ENCODE data around the gene TEX54. TPM values are rescaled to one million over a fixed set of nuclear protein-coding genes. Genes with fewer than 3 reads are reported as not detected.
A peak's percentile ranks its signal among the peaks of the same experiment; 100 is the strongest.

Gene TEX54
- total and polyA plus RNA-seq, 7 experiments from 2014 or later: 0.89 to 2.1 (median 1.6) TPM; not detected in 4

GRCh38 chr11:62787005-62787759 is 45.5 kb downstream of the TEX54 start, which contains the start of gene TMEM179B:
TMEM179B (plus strand) TSS chr11:62787402; CDS start chr11:62787432, 30 bp downstream.
- no peaks in the 10 kb centered on the region for H3K27me3 Mint-ChIP-seq
- H3K4me3 ChIP-seq (ENCODE audit: low read length): peak within 1 kb of the TSS; percentile 82
- H3K4me1 ChIP-seq (ENCODE audit: control insufficient read depth in 2 of 2, insufficient read depth in 2 of 2, low read length in 2 of 2): peaks cover 32 to 38% of the 10 kb centered on the region in 2 donors
- peaks cover 0 to 47% (median 6%) of the 10 kb centered on the region in 3 experiments for H3K36me3 ChIP-seq (ENCODE audit: control insufficient read depth in 2 of 3, insufficient read depth in 3 of 3, low read length in 3 of 3)
- CTCF ChIA-PET: interaction anchor here (0.7 to 3.4 kb wide), 24 partner anchors 9 to 392 kb away, joined by 3 to 34 read pairs (median 6); partner anchors contain the start of genes HNRNPUL2, POLR2G, SLC3A2 and STX5
- intact Hi-C loops (cut with micrococcal nuclease): loop anchor here (1.0 to 5.0 kb wide), 12 partner anchors 18 to 235 kb away; partner anchors contain the start of genes NXF1 (in 2 of the 2), STX5 (in 2 of the 2), TEX54 (in 2 of the 2) and POLR2G (in 1 of the 2)
- DNase-seq (peak; percentile 87 to 98 (median 95)), ATAC-seq (peak; percentile 83)
- no peaks in the 10 kb centered on the region for H3K9me3 Mint-ChIP-seq
- peak within 1 kb of the TSS; percentile 93 for H3K27ac ChIP-seq (ENCODE audit: low read depth, low read length)
- peaks cover 0 to 22% (median 4%) of the 10 kb centered on the region in 5 donors for H3K36me3 Mint-ChIP-seq
- POLR2A ChIA-PET: interaction anchor here (0.7 to 14.1 kb wide), 29 partner anchors 12 to 195 kb away, joined by 3 to 224 read pairs (median 10); partner anchors contain the start of genes C11orf98, CSKMT, HNRNPUL2 and INTS5
- no peaks in the 10 kb centered on the region for H3K27me3 ChIP-seq (ENCODE audit: control insufficient read depth in 2 of 2, insufficient read depth in 2 of 2, low read length in 2 of 2)
- H3K4me1 Mint-ChIP-seq: peaks cover 22 to 59% (median 42%) of the 10 kb centered on the region in 7 donors
- no peaks in the 10 kb centered on the region for H3K9me3 ChIP-seq (ENCODE audit: control insufficient read depth in 2 of 3, low read length in 3 of 3)
- peak within 1 kb of the TSS; percentile 91 to 99 (median 96) for H3K27ac Mint-ChIP-seq
- peak within 1 kb of the TSS; percentile 93 to 97 (median 96) for H3K4me3 Mint-ChIP-seq

- no peaks in the 10 kb centered on the region for H3K27me3 Mint-ChIP-seq
- ChIA-PET POLR2A (interaction anchor here (0.7 to 14.1 kb wide), 29 partner anchors 8 to 195 kb away, joined by 3 to 224 read pairs (median 9); partner anchors contain the start of genes C11orf98, CSKMT, HNRNPUL2 and INTS5), CTCF (interaction anchor here (0.6 to 3.4 kb wide), 26 partner anchors 9 to 392 kb away, joined by 3 to 34 read pairs (median 5); partner anchors contain the start of genes HNRNPUL2, INTS5, POLR2G and SLC3A2)
- peaks cover 0 to 20% (median 4%) of the 10 kb centered on the region in 5 donors for H3K36me3 Mint-ChIP-seq
- peak; percentile 76 to 90 (median 81) for DNase-seq
- Histone ChIP-seq H3K9me3 (ENCODE audit: control insufficient read depth in 2 of 3, low read length in 3 of 3) (no peaks in the 10 kb centered on the region), H3K4me3 (ENCODE audit: low read length) (peak overlapping the region; percentile 82), H3K27ac (ENCODE audit: low read depth, low read length) (peak overlapping the region; percentile 93), H3K4me1 (ENCODE audit: control insufficient read depth in 2 of 2, insufficient read depth in 2 of 2, low read length in 2 of 2) (peaks cover 30 to 35% of the 10 kb centered on the region in 2 donors), H3K27me3 (ENCODE audit: control insufficient read depth in 2 of 2, insufficient read depth in 2 of 2, low read length in 2 of 2) (no peaks in the 10 kb centered on the region), H3K36me3 (ENCODE audit: control insufficient read depth in 2 of 3, insufficient read depth in 3 of 3, low read length in 3 of 3) (peaks cover 0 to 50% (median 6%) of the 10 kb centered on the region in 3 experiments)
- peak; percentile 80 for ATAC-seq
- H3K27ac Mint-ChIP-seq: peak overlapping the region; percentile 88 to 99 (median 95)
- peak overlapping the region; percentile 85 to 96 (median 90) for H3K4me3 Mint-ChIP-seq
- peaks cover 19 to 53% (median 38%) of the 10 kb centered on the region in 7 donors for H3K4me1 Mint-ChIP-seq
- intact Hi-C loops (cut with micrococcal nuclease): loop anchor here (1.0 to 5.0 kb wide), 16 partner anchors 15 to 236 kb away; partner anchors contain the start of genes NXF1 (in 2 of the 2), POLR2G (in 2 of the 2), STX5 (in 2 of the 2) and TAF6L (in 2 of the 2)
- H3K9me3 Mint-ChIP-seq: no peaks in the 10 kb centered on the region
Observed at GRCh38 chr11:62786318-62787004, 46.2 kb downstream of the TEX54 start.

- no peaks in the 10 kb centered on the region for H3K27me3 ChIP-seq (ENCODE audit: control insufficient read depth in 2 of 2, insufficient read depth in 2 of 2, low read length in 2 of 2)
- peaks cover 0 to 18% (median 12%) of the 10 kb centered on the region in 7 donors for H3K4me1 Mint-ChIP-seq
- DNase-seq: no peak
- ChIA-PET CTCF (no interaction called here), POLR2A (interaction anchor here (0.9 kb wide), 1 partner anchor 45 kb away, joined by 3 read pairs; no protein-coding TSS in a partner anchor)
- ATAC-seq: no peak
- H3K4me3 Mint-ChIP-seq: no peak overlapping the region
- no peaks in the 10 kb centered on the region for H3K9me3 ChIP-seq (ENCODE audit: control insufficient read depth in 2 of 3, low read length in 3 of 3)
- H3K36me3 ChIP-seq (ENCODE audit: control insufficient read depth in 2 of 3, insufficient read depth in 3 of 3, low read length in 3 of 3): peaks cover 0 to 35% (median 0%) of the 10 kb centered on the region in 3 experiments
- H3K36me3 Mint-ChIP-seq: peaks cover 0 to 13% (median 4%) of the 10 kb centered on the region in 5 donors
- H3K4me3 ChIP-seq (ENCODE audit: low read length): no peak overlapping the region
- peaks cover 8 to 11% of the 10 kb centered on the region in 2 donors for H3K4me1 ChIP-seq (ENCODE audit: control insufficient read depth in 2 of 2, insufficient read depth in 2 of 2, low read length in 2 of 2)
- intact Hi-C loops (cut with micrococcal nuclease): no loop called here
- no peaks in the 10 kb centered on the region for H3K9me3 Mint-ChIP-seq
- peak overlapping the region in 1 of 9 donors; percentile 57 for H3K27ac Mint-ChIP-seq
- H3K27me3 Mint-ChIP-seq: no peaks in the 10 kb centered on the region
- H3K27ac ChIP-seq (ENCODE audit: low read depth, low read length): no peak overlapping the region
Observed at GRCh38 chr11:62782753-62783152, 49.9 kb downstream of the TEX54 start.

Small RNA genes within 50 kb of the gene (microRNA-seq; reads per million reads assigned to microRNA genes)
- gene MIR6514 (ENCODE audit: borderline microRNAs expressed) (not detected), gene MIR6748 (ENCODE audit: borderline microRNAs expressed) (not detected)

Other genes starting within 250 kb of the TEX54 start
- 10 to 100 TPM; 34.5 to 54.6 (median 37.4) TPM for gene TUT1, start 241.3 kb downstream of the TEX54 start, total RNA-seq
- 10 to 100 TPM; 20.2 to 25.4 TPM for gene TUT1, start 241.3 kb downstream of the TEX54 start, polyA plus RNA-seq
- gene MTA2, start 231.0 kb downstream of the TEX54 start, total RNA-seq: 100 to 1,000 TPM; 134 to 238 (median 199) TPM
- gene MTA2, start 231.0 kb downstream of the TEX54 start, polyA plus RNA-seq: 10 to 100 TPM; 25.6 to 46.4 TPM
- 100 to 1,000 TPM; 152 to 209 (median 188) TPM for gene EML3, start 220.1 kb downstream of the TEX54 start, total RNA-seq
- 10 to 100 TPM; 14.6 to 23.9 TPM for gene EML3, start 220.1 kb downstream of the TEX54 start, polyA plus RNA-seq
- 1 to 10 TPM; 1.2 to 2.4 (median 2.0) TPM for gene ROM1, start 219.6 kb downstream of the TEX54 start, total RNA-seq
- under 1 TPM in 1 of 2 donors, not detected in 1; 0.51 TPM for gene ROM1, start 219.6 kb downstream of the TEX54 start, polyA plus RNA-seq
- gene B3GAT3, start 210.9 kb downstream of the TEX54 start, total RNA-seq: 10 to 100 TPM; 55.8 to 78.1 (median 71.2) TPM
- 10 to 100 TPM; 35.0 to 41.9 TPM for gene B3GAT3, start 210.9 kb downstream of the TEX54 start, polyA plus RNA-seq
- gene GANAB, start 186.2 kb downstream of the TEX54 start, total RNA-seq: 100 to 1,000 TPM; 203 to 313 (median 286) TPM
- gene GANAB, start 186.2 kb downstream of the TEX54 start, polyA plus RNA-seq: 100 to 1,000 TPM; 157 to 189 TPM
- gene INTS5, start 179.5 kb downstream of the TEX54 start, total RNA-seq: 10 to 100 TPM; 14.0 to 33.8 (median 32.1) TPM
- 10 to 100 TPM; 39.1 to 72.2 TPM for gene INTS5, start 179.5 kb downstream of the TEX54 start, polyA plus RNA-seq
- 100 to 1,000 TPM in 1 of 5 experiments, 10 to 100 TPM in 4; 23.2 to 103 (median 47.6) TPM for gene C11orf98, start 167.6 kb downstream of the TEX54 start, total RNA-seq
- gene C11orf98, start 167.6 kb downstream of the TEX54 start, polyA plus RNA-seq: 10 to 100 TPM; 84.2 to 96.9 TPM
- 10 to 100 TPM in 4 of 5 experiments, 1 to 10 TPM in 1; 8.9 to 29.3 (median 23.7) TPM for gene CSKMT, start 167.5 kb downstream of the TEX54 start, total RNA-seq
- gene CSKMT, start 167.5 kb downstream of the TEX54 start, polyA plus RNA-seq: 1 to 10 TPM; 2.5 TPM
- gene UQCC3, start 161.2 kb downstream of the TEX54 start, total RNA-seq: 1 to 10 TPM; 2.2 to 8.2 (median 5.8) TPM
- 10 to 100 TPM in 1 of 2 donors, 1 to 10 TPM in 1; 9.1 to 11.1 TPM for gene UQCC3, start 161.2 kb downstream of the TEX54 start, polyA plus RNA-seq
- 10 to 100 TPM; 13.8 to 26.4 (median 20.8) TPM for gene LBHD1, start 160.6 kb downstream of the TEX54 start, total RNA-seq
- gene LBHD1, start 160.6 kb downstream of the TEX54 start, polyA plus RNA-seq: 1 to 10 TPM; 3.5 to 5.9 TPM
- gene UBXN1, start 153.8 kb downstream of the TEX54 start, total RNA-seq: 100 to 1,000 TPM; 114 to 215 (median 207) TPM
- gene UBXN1, start 153.8 kb downstream of the TEX54 start, polyA plus RNA-seq: 100 to 1,000 TPM; 218 to 256 TPM
- under 1 TPM in 3 of 5 experiments, not detected in 2; 0.12 to 0.38 (median 0.24) TPM for gene LRRN4CL, start 143.3 kb downstream of the TEX54 start, total RNA-seq
- not detected for gene LRRN4CL, start 143.3 kb downstream of the TEX54 start, polyA plus RNA-seq
- 10 to 100 TPM; 28.4 to 53.9 (median 39.0) TPM for gene BSCL2, start 125.4 kb downstream of the TEX54 start, total RNA-seq
- gene BSCL2, start 125.4 kb downstream of the TEX54 start, polyA plus RNA-seq: 10 to 100 TPM; 57.9 to 63.5 TPM
- not detected for gene GNG3, start 125.2 kb downstream of the TEX54 start, total RNA-seq
- gene GNG3, start 125.2 kb downstream of the TEX54 start, polyA plus RNA-seq: not detected
- gene HNRNPUL2, start 105.4 kb downstream of the TEX54 start, total RNA-seq: 10 to 100 TPM; 43.4 to 77.5 (median 65.3) TPM
- 1 to 10 TPM; 1.9 TPM for gene HNRNPUL2, start 105.4 kb downstream of the TEX54 start, polyA plus RNA-seq
- 10 to 100 TPM; 13.1 to 53.0 (median 47.1) TPM for gene TTC9C, start 104.4 kb downstream of the TEX54 start, total RNA-seq
- gene TTC9C, start 104.4 kb downstream of the TEX54 start, polyA plus RNA-seq: 10 to 100 TPM; 12.0 to 29.3 TPM
- 10 to 100 TPM in 3 of 5 experiments, 1 to 10 TPM in 2; 6.4 to 24.1 (median 19.0) TPM for gene ZBTB3, start 78.7 kb downstream of the TEX54 start, total RNA-seq
- 1 to 10 TPM; 4.1 to 7.7 TPM for gene ZBTB3, start 78.7 kb downstream of the TEX54 start, polyA plus RNA-seq
- gene POLR2G, start 71.3 kb downstream of the TEX54 start, total RNA-seq: 100 to 1,000 TPM in 1 of 5 experiments, 10 to 100 TPM in 4; 62.7 to 109 (median 77.8) TPM
- gene POLR2G, start 71.3 kb downstream of the TEX54 start, polyA plus RNA-seq: 100 to 1,000 TPM; 225 to 245 TPM
- gene TAF6L, start 61.4 kb downstream of the TEX54 start, total RNA-seq: 10 to 100 TPM; 13.1 to 34.9 (median 24.1) TPM
- 10 to 100 TPM in 1 of 2 donors, 1 to 10 TPM in 1; 8.4 to 13.9 TPM for gene TAF6L, start 61.4 kb downstream of the TEX54 start, polyA plus RNA-seq
- 10 to 100 TPM; 23.2 to 72.3 (median 50.9) TPM for gene TMEM179B, start 45.4 kb downstream of the TEX54 start, total RNA-seq
- 100 to 1,000 TPM; 103 to 113 TPM for gene TMEM179B, start 45.4 kb downstream of the TEX54 start, polyA plus RNA-seq
- gene TMEM223, start 40.8 kb downstream of the TEX54 start, total RNA-seq: 10 to 100 TPM in 3 of 5 experiments, 1 to 10 TPM in 2; 6.3 to 24.5 (median 21.0) TPM
- gene TMEM223, start 40.8 kb downstream of the TEX54 start, polyA plus RNA-seq: 10 to 100 TPM; 58.5 to 60.4 TPM
- gene NXF1, start 27.4 kb downstream of the TEX54 start, total RNA-seq: 100 to 1,000 TPM in 4 of 5 experiments, 10 to 100 TPM in 1; 92.1 to 421 (median 195) TPM
- gene NXF1, start 27.4 kb downstream of the TEX54 start, polyA plus RNA-seq: 100 to 1,000 TPM in 1 of 2 donors, 10 to 100 TPM in 1; 66.9 to 106 TPM
- gene STX5, start 790 bp downstream of the TEX54 start, total RNA-seq: 100 to 1,000 TPM in 2 of 5 experiments, 10 to 100 TPM in 3; 47.0 to 152 (median 57.3) TPM
- 10 to 100 TPM; 23.8 to 32.8 TPM for gene STX5, start 790 bp downstream of the TEX54 start, polyA plus RNA-seq
- gene WDR74, start 6.7 kb upstream of the TEX54 start, total RNA-seq: 100 to 1,000 TPM in 4 of 5 experiments, 10 to 100 TPM in 1; 87.2 to 279 (median 102) TPM
- 10 to 100 TPM; 55.0 to 56.9 TPM for gene WDR74, start 6.7 kb upstream of the TEX54 start, polyA plus RNA-seq
- gene SLC3A2, start 48.1 kb upstream of the TEX54 start, total RNA-seq: 100 to 1,000 TPM; 159 to 239 (median 218) TPM
- gene SLC3A2, start 48.1 kb upstream of the TEX54 start, polyA plus RNA-seq: 100 to 1,000 TPM; 118 to 189 TPM
- not detected for gene CHRM1, start 88.5 kb upstream of the TEX54 start, total RNA-seq
- not detected for gene CHRM1, start 88.5 kb upstream of the TEX54 start, polyA plus RNA-seq
- gene SLC22A6, start 152.1 kb upstream of the TEX54 start, total RNA-seq: not detected
- gene SLC22A6, start 152.1 kb upstream of the TEX54 start, polyA plus RNA-seq: not detected
- not detected for gene SLC22A8, start 183.0 kb upstream of the TEX54 start, total RNA-seq
- gene SLC22A8, start 183.0 kb upstream of the TEX54 start, polyA plus RNA-seq: not detected